ENCODE results near the gene SLC26A9. TPM values are rescaled to one million over a fixed set of nuclear protein-coding genes. Genes with fewer than 3 reads are reported as not detected.

SLC26A9 gene
- total RNA-seq, 1 experiment from 2014 or later, result not detected

DNA sequence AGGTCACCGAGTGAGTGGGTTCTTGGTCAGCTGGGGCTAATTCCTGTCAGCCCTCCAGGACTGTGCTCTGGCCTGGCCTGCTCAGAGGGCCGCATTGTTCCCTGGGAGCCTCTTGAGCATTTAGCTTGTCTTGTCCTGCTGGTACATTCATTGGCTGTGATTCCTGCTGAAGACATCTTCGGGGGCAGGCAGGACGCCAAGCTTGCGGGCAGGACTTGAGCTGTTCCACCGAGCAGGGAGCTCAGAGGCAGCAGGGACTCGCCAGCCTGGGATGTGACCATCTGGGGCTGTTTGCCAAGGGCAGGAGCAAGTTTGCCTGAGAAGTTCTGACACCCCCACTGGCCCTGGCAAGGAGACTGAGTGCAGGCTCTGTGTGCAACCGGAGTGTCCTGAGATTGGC lies 7.0 kb upstream of the SLC26A9 start:
- H3K27me3 ChIP-seq (ENCODE audit: control insufficient read depth, insufficient read depth, low read length), result peaks cover 13% of the 10 kb centered on the region
- H3K9me3 ChIP-seq (ENCODE audit: control insufficient read depth, insufficient read depth, low read depth, low read length), result no peaks in the 10 kb centered on the region
- ATAC-seq, result no peak; the same call in 1 of the 2 replicates
- no peaks in the 10 kb centered on the region for H3K36me3 ChIP-seq (ENCODE audit: control insufficient read depth, insufficient read depth, low read length)
- ChIA-PET CTCF (interaction anchor here (2.1 kb wide), 1 partner anchor 27 kb away, joined by 10 read pairs; no protein-coding TSS in a partner anchor), POLR2A (no interaction called here)
- BruUV-seq (replicated peaks), result no TSS peak
- intact Hi-C loops (cut with micrococcal nuclease; ENCODE audit: unreplicated experiment) (no loop called here), in situ Hi-C loops (cut with HindIII; ENCODE audit: low pct_unique_long_range_greater_than_20kb, low sequenced_read_pairs) (no loop called here)
- TF ChIP-seq POLR2AphosphoS5 (IDR thresholded peaks at IDR 0.05; ENCODE audit: low read depth, low read length) (no peak), SIN3A (IDR thresholded peaks at IDR 0.05; ENCODE audit: borderline replicate concordance, insufficient read depth, low read depth, low read length) (no peak), TCF7L2 (IDR thresholded peaks at IDR 0.05; ENCODE audit: low read depth, low read length) (no peak), CTCF (IDR thresholded peaks at IDR 0.05) (no peak)
- TF ChIP-seq, protein P1, sequence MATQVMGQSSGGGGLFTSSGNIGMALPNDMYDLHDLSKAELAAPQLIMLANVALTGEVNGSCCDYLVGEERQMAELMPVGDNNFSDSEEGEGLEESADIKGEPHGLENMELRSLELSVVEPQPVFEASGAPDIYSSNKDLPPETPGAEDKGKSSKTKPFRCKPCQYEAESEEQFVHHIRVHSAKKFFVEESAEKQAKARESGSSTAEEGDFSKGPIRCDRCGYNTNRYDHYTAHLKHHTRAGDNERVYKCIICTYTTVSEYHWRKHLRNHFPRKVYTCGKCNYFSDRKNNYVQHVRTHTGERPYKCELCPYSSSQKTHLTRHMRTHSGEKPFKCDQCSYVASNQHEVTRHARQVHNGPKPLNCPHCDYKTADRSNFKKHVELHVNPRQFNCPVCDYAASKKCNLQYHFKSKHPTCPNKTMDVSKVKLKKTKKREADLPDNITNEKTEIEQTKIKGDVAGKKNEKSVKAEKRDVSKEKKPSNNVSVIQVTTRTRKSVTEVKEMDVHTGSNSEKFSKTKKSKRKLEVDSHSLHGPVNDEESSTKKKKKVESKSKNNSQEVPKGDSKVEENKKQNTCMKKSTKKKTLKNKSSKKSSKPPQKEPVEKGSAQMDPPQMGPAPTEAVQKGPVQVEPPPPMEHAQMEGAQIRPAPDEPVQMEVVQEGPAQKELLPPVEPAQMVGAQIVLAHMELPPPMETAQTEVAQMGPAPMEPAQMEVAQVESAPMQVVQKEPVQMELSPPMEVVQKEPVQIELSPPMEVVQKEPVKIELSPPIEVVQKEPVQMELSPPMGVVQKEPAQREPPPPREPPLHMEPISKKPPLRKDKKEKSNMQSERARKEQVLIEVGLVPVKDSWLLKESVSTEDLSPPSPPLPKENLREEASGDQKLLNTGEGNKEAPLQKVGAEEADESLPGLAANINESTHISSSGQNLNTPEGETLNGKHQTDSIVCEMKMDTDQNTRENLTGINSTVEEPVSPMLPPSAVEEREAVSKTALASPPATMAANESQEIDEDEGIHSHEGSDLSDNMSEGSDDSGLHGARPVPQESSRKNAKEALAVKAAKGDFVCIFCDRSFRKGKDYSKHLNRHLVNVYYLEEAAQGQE (IDR thresholded peaks at IDR 0.05; ENCODE audit: insufficient read depth in 1 of 2, low read depth in 2 of 2, low read length in 1 of 2), result no peak
- no peak overlapping the region for H3K4me3 ChIP-seq (ENCODE audit: low read depth in 2 of 2, low read length in 2 of 2)
- no peak for DNase-seq (ENCODE audit: low read depth, low spot score)
- no peak overlapping the region for H3K27ac ChIP-seq (ENCODE audit: low read length)
- H3K4me1 ChIP-seq (ENCODE audit: control insufficient read depth, insufficient read depth, low read length), result no peaks in the 10 kb centered on the region

DNA sequence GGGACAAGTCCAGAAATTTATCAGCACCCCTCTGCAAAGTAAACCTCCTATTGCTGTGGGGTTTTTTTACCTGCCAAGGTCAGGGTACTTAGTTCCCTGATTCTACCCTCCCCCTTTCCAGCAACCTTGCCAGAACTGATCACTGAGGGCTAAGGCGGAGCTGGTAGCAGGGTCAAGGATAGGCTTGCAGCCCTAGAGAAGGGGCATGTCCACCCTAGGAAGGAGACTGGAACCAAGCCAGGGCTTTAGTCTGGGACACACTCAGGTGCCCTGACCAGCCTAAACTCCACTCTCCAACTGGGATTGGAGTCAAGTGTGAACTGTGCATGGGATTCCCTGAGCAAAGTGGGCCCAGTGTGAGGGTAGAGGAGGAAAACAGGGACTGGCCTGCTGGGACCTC lies 6.5 kb upstream of the SLC26A9 start:
- no TSS peak for BruUV-seq (replicated peaks)

More for the DNA sequence above, 6.5 kb upstream of the SLC26A9 start:
- in situ Hi-C loops (cut with HindIII; ENCODE audit: low pct_unique_long_range_greater_than_20kb, low sequenced_read_pairs) (no loop called here), intact Hi-C loops (cut with micrococcal nuclease; ENCODE audit: unreplicated experiment) (no loop called here)
- ChIA-PET POLR2A (no interaction called here), CTCF (interaction anchor here (2.1 kb wide), 1 partner anchor 27 kb away, joined by 10 read pairs; no protein-coding TSS in a partner anchor)
- no peak for ATAC-seq
- peaks cover 12% of the 10 kb centered on the region for H3K27me3 ChIP-seq (ENCODE audit: control insufficient read depth, insufficient read depth, low read length)
- H3K4me3 ChIP-seq (ENCODE audit: low read depth in 2 of 2, low read length in 2 of 2), result no peak overlapping the region
- no peak for TF ChIP-seq TCF7L2 (IDR thresholded peaks at IDR 0.05; ENCODE audit: low read depth, low read length)
- no peak for TF ChIP-seq POLR2AphosphoS5 (IDR thresholded peaks at IDR 0.05; ENCODE audit: low read depth, low read length)
- TF ChIP-seq CTCF (IDR thresholded peaks at IDR 0.05), result no peak
- TF ChIP-seq, protein P1 (IDR thresholded peaks at IDR 0.05; ENCODE audit: insufficient read depth in 1 of 2, low read depth in 2 of 2, low read length in 1 of 2), result no peak
- TF ChIP-seq SIN3A (IDR thresholded peaks at IDR 0.05; ENCODE audit: borderline replicate concordance, insufficient read depth, low read depth, low read length), result no peak
- H3K4me1 ChIP-seq (ENCODE audit: control insufficient read depth, insufficient read depth, low read length), result no peaks in the 10 kb centered on the region
- H3K36me3 ChIP-seq (ENCODE audit: control insufficient read depth, insufficient read depth, low read length), result no peaks in the 10 kb centered on the region
- no peak for DNase-seq (ENCODE audit: low read depth, low spot score)
- no peak overlapping the region for H3K27ac ChIP-seq (ENCODE audit: low read length)
- H3K9me3 ChIP-seq (ENCODE audit: control insufficient read depth, insufficient read depth, low read depth, low read length), result no peaks in the 10 kb centered on the region
